Anterior cingulate cortex (tissue), 58 donors: ENCODE data around the gene SPINDOC.
"Not testable (repeated sequence)": the region's sequence is repeated elsewhere in the genome, so short reads cannot be mapped to it uniquely, and the experiment has no call there.

ENCODE experiments used
- DNase-seq, 58 donors: peaks; one replicate each; lab custom pipeline; 2025; lab: John Stamatoyannopoulos, UW

SPINDOC gene

DNA sequence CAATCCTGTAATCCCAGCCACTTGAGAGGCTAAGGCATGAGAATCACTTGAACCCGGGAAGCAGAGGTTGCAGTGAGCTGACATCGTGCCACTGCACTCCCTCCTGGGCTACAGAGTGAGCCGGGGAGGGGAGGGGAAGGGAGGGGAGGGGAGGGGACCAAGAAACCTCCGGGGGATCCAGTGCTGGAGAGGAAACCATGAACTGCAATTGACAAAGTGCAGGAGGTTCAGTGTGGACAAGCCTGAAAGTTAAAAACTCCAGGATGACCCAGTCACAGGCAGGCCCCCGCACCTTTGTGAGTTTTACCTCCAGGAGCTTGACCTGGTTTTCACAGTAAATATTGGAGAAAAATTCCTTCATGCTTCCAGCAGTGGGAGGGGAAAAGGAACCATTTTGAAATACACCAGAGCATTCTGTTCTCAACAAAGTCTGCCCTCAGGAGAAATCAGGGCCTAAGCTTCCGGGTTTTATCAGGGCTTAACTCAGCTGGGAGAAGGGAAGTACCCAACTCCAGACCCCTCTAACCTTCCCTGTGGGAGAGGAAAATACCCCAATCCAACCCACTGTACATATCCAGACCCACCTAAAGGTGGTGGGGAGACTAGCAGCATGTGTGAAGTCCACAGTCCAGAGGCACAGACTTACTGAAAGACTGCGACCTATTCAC is 29.2 kb upstream of the SPINDOC start:
- DNase-seq, result no peak

DNA sequence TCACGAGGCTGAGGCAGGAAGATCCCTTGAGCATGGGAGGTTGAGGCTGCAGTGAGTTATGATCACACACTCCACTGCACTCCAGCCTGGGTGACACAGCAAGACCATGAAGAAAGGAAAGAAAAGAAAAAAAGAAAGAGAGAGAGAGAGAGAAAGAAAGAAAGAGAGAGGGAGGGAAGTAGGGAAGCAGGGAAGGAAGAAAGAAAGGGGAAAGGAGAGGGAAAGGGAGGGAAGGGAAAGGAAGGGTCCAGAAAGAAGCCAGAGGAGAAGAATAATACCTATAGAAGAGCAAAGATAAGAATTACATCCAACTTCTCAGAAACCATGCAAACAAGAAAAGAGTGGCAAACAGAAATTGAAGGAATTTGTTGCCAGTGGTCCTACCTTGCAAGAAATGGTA is 27.4 kb upstream of the SPINDOC start:
- no peak for DNase-seq

DNA sequence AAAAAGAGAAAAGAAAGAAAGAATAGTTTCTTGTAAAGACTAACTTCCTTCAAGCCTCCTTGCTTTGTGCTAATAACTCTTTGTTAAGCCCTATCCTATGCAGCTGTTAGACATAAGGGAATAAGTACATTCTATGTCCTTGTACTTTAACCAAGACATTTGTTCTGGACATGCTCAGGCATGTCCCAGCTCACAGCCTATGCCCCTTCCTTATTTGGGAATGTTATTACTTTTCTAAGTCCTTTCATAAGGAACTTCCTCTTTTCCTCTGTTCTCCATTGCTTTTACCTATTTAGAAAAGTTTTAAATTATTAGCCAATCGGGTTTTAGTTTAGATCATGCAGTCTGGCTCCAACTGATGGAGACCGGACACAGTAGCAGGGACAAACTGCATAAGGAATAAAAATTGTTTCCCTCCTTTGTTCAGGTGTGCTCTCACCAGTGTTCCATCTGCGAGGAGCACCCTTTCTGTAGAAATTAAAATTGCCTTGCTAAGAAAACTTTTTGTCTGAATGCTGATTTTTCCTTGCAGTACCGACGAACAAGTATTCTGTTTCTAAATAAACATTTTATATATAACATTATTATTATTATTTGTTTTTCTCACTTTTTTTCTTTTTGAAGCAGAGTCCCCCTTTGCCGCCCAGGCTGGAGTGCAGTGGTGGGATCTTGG is 21.6 kb upstream of the SPINDOC start:
- no peak for DNase-seq

DNA sequence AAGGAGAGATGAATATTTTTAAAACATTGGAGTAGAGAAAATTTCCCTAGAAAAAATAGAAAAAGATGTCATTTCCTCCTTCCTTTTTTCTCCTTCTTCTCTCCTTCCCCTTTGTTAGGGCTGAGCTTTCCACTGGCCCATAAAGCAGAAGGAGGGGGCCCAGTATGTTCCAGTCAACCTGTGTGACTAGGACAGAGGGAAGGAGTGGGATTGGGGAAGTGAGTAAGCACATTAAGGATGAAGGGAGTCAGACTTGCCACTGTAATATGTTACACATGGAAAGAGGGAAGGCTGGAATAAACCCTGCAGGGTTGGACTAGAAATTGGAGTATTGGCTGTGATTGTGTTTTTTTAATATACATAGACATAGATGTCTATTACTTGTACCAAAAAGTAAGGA is 20.1 kb upstream of the SPINDOC start:
- DNase-seq, result no peak

DNA sequence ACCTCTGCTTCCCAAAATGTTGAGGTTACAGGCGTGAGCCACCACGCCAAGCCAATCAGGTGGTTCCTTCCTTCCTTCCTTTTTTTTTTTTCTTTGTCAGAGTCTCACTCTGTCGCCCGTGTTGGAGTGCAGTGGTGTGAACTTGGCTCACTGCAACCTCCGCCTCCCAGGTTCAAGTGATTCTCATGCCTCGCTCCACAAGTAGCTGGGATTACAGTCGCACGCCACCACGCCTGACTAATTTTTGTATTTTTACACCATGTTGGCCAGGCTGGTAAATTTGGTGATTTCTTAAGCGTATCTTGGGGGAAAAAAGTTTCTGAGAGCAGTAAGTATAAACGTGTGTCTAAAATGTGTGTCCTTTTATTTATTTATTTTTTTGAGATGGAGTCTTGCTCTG is 18.2 kb upstream of the SPINDOC start:
- no peak for DNase-seq

DNA sequence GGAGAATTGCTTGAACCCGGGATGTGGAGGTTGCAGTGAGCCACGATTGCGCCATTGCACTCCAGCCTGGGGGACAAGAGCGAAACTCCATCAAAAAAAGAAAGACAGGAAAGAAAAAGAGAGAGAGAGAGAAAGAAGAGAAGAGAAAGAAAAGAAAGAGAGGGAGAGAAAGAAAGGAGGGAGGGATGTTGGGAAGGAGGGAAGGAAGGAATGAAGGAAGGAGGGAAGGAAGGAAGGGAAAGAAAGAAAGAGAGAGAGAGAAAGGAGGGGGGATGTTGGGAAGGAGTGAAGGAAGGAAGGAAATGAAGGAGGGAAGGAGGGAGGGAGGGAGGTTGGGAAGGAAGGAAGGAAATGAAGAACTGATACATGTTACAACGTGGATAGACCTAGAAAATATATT is 12.3 kb upstream of the SPINDOC start:
- DNase-seq, result no peak

DNA sequence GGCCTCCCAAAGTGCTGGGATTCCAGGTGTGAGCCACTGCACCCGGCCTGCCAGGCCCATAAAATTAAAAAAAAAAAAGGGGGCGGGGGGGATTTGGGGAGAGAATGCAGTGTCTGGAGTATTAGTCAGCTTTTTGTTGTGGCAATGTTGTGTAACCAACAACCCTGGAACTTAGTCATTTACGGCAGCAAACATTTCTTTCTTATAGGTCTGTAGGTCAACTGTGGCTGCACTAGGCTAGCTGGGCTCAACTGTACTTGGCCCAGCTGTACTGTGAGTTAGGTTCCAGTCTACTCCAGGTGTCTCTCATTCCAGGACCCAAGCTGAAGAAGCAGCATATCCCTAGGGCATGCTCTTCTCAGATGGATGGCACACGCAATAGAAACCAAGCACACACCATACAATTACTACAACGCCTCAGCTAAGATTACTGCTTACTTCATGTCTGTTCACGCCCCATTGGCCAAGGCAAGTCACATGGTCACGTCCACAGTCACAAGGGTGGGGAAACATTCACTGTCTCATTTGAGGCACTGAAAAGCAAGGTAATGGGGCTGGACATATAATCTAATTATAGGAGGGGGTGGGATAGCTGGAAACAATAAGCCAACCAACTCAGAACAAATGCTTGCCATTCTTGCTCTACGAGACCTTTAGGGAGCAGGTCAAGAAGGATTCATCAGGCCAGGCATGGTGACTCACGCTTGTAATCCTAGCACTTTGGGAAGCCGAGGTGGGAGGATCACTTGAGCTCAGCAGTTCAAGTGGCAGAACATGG is 10.4 kb upstream of the SPINDOC start:
- no peak for DNase-seq

DNA sequence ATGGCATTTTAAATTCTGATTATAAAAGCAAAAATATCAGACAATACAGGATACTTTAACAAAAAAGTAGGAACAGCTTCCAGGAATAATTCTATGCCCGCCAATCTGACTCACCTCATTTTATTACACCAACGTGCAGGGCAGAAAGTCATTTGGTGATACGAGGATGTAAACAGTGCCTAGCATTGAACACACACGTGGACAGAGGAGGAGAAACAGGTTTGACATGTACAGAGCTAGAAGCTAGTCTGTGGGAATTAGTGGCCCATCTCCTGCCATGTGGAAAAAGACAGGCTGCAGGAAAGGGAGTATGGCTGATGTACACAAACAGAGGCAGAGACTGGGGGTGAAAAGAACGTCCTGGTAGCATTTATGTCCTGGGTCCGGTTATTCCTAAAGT is 9.0 kb upstream of the SPINDOC start:
- no peak for DNase-seq

DNA sequence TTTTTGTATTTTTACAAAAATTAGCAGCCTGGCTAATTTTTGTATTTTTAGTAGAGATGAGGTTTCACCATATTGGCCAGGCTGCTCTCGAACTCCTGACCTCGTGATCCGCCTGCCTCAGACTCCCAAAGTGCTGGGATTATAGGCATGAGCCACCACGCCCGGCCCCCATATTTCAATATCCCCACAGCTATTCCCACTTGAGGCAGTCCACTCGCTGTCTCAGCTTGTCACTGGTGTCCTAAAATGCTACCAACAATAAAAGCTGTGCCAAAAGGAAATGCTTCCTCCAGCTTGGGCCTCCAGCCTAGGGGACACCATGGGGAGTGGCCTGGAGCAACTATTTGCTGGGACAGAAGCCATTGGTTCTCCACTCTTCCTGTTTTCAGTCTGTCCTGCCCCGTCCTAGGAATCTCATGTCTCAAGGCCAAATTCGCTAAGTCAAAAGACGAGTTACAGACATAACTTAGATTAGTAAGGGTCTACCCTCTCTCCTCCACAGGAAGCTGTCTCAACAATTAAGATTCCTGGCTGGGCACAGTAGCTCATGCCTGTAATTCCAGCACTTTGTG is 7.3 kb upstream of the SPINDOC start:
- no peak for DNase-seq

DNA sequence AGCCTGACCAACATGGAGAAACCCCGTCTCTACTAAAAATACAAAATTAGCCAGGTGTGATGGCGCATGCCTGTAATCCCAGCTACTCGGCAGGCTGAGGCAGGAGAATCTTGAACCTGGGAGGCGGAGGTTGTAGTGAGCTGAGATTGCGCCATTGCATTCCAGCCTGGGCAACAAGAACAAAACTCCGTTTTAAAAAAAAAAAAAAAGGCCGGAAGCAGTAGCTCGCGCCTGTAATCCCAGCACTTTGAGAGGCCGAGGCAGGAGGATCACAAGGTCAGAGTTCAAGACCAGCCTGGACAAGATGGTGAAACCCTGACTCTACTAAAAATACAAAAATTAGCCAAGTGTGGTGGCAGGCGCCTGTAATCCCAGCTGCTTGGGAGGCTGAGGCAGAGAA is 2.9 kb upstream of the SPINDOC start:
- not testable (repeated sequence) for DNase-seq

DNA sequence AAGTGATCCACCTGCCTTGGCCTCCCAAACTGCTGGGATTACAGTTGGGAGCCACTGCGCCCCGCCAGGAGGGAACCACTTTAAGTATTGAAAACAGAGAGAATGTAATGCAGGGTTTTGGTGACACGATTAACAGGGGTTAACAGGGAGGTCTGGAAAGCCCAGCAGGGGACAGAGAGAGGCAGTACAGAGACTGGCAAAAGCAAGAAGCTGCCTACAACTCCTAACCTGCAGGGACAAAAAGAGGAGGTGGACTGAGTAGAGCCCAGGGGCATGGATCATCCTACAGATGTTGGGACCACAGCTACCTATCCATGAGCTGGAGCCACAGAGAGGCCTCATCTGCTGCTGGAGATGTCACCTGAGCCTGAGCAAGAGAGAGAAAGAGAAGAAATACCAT is 1.7 kb upstream of the SPINDOC start:
- DNase-seq, result no peak

DNA sequence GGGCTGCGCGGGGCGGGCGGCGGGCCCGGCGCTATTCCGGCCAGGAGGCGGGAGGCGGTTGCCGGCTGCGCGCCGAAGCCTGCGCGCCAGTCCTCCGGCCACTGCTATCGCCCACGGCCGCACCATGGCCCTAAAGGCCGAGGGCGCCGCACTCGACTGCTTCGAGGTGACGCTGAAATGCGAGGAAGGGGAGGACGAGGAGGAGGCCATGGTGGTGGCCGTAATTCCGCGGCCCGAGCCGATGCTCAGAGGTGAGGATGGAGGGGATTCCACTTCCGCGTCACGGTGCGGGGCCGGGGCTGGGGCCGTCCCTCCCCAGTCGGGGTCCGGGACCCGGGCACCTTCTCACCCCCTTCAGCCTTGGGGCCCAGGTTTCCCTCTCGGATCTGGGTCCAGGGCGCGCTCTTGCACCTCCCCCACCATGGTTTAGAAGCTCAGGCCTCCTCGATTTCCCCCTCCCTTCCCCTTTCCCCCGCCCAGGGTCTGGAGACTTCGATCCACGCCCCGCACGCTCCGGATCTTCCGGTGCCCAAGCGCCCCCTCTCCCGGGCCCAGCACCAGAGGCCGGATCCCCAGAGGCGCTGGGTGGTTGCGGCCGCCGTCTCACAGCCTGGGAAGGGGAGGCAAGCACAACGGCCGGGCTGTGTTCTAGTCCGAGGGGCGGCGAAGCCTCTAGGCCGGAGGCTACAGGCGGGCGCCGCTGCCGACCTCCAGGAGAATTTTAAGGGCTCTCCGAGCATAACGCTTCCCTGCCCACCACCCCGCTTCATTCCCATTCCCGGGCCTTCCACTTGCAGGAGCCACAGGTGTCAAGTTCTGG is 517 bp downstream of the SPINDOC start:
- peak in 54 of 58 donors; percentile 3 to 69 (median 43) for DNase-seq

DNA sequence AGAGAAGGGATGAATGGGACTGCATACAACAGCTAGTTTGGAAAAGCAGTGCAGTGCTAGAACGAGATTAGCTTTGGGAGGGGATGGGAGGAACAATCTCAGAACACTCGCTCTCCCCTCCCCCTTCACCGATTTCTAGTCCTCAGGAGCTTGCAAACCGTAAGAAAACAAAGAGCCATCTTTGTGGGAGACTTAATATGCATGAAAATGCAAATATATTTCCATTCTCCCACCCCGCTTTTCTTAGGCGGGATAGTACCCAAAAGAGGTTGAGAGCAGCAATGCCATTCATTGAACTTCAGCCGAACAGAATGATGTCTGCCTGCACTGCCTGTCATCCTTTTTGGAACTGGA is 1.1 kb downstream of the SPINDOC start:
- no peak for DNase-seq

DNA sequence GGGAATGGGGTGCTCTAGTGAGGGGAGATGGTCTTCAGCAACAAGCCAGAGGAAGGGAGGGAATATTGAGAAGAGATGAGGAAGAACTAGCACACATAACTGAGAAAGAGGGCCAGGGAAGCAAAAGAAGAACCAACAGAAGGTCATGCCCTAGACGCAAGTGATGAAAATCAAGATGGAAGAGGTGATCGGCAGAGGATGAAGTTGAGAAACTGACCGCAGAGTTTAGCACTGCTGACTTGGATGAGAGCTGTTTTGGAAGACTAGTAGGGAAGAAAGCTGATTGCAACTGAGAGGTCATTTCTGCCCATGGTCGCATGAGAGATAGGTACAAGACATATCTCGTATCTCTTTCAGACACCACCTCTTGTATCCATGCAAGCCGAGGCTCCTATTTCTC is 2.9 kb downstream of the SPINDOC start:
- no peak for DNase-seq

DNA sequence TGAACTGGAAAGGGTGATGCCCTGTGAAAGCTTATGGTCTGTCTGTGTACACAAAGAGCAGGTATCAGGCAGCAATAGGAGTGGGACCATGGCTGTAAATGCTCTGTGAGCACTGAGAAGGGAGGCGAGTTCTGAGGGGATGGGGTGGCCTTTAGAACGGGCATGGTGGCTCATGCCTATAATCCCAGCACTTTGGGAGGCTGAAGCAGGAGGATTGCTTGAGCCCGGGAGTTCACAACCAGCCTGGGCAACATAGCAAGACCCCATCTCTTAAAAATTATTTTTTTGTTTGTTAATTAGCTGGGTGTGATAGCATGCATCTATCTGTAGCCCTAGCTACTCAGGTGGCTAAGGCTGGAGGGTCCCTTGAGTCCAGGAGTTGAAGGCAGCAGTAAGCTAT is 3.5 kb downstream of the SPINDOC start:
- no peak for DNase-seq

DNA sequence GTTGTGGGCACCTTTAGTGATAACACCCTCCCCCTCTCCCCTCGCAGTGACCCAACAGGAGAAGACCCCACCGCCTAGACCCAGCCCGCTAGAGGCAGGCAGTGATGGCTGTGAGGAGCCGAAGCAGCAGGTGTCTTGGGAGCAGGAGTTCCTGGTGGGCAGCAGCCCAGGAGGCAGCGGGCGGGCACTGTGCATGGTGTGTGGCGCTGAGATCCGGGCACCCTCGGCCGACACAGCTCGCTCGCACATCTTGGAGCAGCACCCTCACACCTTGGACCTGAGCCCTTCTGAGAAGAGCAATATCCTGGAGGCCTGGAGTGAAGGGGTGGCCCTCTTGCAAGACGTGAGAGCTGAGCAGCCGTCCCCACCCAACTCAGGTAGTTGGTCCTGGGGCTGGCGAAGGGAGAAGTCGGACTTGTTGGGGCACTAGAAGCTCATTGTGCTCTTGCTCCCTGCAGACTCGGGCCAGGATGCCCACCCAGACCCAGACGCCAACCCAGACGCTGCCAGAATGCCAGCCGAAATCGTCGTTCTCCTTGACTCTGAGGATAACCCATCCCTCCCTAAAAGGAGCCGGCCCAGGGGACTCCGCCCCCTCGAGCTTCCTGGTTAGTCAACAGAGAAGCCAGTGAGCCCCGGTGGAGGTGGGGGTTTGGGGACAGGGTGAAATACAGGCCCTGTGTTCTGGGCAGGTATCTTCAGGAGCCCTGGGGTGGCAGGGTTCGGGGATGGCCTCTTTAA is 4.7 kb downstream of the SPINDOC start:
- DNase-seq, result no peak

DNA sequence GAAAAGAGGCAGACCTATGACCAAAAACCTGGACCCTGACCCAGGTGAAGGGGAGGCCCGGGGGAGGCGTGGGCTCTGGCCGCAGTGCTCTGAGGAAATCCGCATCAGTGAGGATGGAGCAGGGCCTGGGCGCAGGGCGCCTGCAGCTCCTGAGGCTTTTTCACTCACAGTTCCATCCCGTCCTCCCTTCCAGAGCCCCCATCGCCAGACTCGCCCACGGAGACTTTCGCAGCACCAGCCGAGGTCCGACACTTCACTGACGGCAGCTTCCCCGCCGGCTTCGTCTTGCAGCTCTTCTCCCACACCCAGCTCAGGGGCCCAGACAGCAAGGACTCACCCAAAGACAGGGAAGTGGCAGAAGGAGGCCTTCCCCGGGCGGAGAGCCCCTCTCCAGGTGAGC is 5.4 kb downstream of the SPINDOC start:
- DNase-seq, result no peak

DNA sequence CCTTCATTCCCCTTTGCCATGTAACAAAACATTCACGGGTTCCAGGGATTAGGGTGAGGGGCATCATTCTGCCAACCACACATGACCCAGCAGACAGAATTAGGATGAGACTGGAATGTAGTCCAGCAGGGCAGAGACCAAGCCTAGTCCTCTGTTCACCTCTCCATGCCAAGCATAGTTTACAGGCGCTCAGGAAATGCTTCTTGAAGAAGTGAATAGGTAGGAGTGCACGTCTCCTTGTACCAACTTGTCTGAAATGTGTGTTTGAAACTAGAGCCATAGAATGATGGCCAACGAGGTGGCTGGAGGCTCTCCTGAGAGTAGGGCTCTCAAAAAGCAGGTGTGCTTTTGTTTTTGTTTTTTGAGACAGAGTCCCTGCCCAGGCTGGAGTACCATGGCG is 8.2 kb downstream of the SPINDOC start:
- DNase-seq, result no peak

DNA sequence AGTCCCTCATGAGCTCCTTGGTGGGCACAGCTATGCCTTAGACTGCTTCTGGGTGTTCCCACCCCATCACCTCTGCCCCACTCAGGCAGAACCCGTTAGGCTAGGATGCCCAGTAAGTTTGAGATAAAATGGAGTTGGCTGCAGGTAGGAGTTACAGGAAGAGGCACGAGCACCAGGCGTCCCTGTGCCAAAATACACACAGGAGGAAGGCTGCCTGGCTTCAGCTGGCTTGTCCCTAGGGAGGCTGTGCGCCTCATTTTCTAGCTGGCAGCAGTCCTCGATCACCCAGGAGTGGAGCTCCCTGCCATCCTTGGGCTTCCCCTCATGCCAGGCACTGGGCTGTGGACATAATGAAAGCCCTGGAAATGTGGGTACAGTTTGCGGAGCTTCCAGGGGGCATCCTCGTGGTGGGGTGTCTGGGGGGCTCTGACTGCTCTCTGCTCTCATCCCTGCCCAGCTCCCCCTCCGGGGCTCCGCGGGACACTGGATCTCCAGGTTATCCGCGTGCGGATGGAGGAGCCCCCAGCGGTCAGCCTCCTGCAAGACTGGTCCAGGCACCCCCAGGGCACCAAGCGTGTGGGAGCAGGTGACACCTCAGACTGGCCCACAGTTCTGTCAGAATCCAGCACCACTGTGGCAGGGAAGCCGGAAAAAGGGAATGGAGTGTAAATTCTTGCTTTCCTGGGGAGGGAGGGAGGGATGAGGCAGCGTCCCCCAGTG is 13.4 kb downstream of the SPINDOC start:
- DNase-seq, result no peak
